ENCODE results near the gene DHRS7B.
"Not testable (repeated sequence)": the region's sequence is repeated elsewhere in the genome, so short reads cannot be mapped to it uniquely, and the experiment has no call there.

The DHRS7B gene

DNA sequence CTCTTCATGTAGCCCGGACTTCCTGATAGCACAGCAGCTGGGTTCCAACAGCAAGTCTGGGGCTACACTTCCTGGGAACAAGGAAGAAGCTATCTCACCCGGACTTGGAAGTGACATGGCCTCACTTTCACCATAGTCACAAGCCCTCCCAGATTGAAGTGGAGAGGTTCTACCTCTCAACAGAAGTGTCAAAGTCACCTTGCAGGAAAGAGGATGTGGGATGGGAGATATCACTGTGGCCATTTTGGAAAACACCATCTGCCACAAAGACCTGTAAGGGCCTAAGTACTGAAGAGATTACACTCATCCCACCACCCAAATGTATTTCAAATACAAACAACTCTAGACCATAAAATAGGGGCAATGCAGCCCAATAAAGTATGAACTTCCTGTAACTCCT lies 29.9 kb upstream of the DHRS7B start:
- Histone ChIP-seq H3K4me1 (ENCODE audit: insufficient read depth, low read length) (no peaks in the 10 kb centered on the region), H3K9me3 (ENCODE audit: low read length) (no peaks in the 10 kb centered on the region), H3K36me3 (ENCODE audit: insufficient read depth, low read length) (no peaks in the 10 kb centered on the region), H2AFZ (ENCODE audit: low read depth, low read length) (no peak overlapping the region), H3K4me3 (ENCODE audit: low read length) (no peak overlapping the region), H3K27me3 (ENCODE audit: insufficient read depth, low read length) (no peaks in the 10 kb centered on the region)

DNA sequence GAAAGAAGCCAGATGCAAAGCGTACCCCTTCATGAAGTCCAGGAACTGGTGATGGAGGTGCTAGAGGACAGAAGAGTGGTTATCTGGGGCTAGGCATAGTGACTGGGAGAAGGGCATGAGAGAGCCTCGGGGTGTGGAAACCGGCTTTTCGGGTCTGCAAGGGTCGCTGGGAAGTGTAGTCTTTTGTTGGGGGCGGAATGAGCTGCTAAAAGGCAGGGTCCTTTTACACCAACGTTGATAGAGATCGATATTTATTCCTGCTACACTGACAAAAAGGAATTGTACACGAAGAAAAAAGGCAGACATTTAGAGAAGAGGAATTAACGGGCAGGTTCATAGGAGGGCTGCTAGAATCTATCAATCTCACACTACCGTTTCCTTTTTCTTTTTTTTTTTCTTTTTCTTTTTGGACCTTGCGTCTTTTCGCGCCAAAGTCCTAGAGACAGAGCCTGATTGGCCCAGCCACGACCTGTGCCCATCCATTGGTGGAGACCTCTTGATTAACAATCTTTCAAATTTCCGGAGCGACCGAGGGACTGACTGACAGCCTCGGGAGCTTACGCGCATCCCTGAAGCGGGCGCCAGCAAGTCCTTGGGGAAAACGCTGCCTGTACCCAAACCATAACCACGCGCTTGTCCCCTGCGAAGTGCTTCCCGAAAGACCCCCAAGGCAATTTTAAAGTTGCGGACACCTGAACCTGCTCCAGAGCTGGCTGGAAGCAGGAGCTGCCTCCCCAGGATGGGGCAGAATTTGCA lies 27.7 kb upstream of the DHRS7B start:
- H3K36me3 ChIP-seq (ENCODE audit: insufficient read depth, low read length), result no peaks in the 10 kb centered on the region
- no peaks in the 10 kb centered on the region for H3K4me1 ChIP-seq (ENCODE audit: insufficient read depth, low read length)
- peak overlapping the region; percentile 86 for H2AFZ ChIP-seq (ENCODE audit: low read depth, low read length)
- no peaks in the 10 kb centered on the region for H3K9me3 ChIP-seq (ENCODE audit: low read length)
- H3K4me3 ChIP-seq (ENCODE audit: low read length), result peak overlapping the region; percentile 72
- no peaks in the 10 kb centered on the region for H3K27me3 ChIP-seq (ENCODE audit: insufficient read depth, low read length)

DNA sequence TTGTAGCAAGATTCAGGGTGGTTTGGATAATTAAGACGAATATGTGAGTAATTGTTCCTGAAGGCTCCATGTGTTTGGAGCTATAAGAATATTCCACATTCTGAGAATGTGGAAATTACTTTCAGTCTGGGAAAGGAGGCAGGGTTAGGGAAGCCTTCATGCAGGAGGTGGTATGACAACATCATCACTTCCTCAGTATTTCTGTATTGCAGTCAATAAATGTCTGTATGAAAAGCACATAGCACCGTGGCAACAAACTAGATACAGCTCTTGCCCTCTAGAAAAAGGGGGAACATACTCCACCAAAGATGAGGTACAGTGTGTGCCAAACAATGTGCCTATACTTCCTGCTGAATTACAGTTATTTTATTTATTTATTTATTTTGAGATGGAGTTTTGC lies 26.1 kb upstream of the DHRS7B start:
- Histone ChIP-seq H3K4me3 (ENCODE audit: low read length) (no peak overlapping the region), H2AFZ (ENCODE audit: low read depth, low read length) (no peak overlapping the region), H3K4me1 (ENCODE audit: insufficient read depth, low read length) (no peaks in the 10 kb centered on the region), H3K9me3 (ENCODE audit: low read length) (no peaks in the 10 kb centered on the region), H3K27me3 (ENCODE audit: insufficient read depth, low read length) (no peaks in the 10 kb centered on the region), H3K36me3 (ENCODE audit: insufficient read depth, low read length) (no peaks in the 10 kb centered on the region)

DNA sequence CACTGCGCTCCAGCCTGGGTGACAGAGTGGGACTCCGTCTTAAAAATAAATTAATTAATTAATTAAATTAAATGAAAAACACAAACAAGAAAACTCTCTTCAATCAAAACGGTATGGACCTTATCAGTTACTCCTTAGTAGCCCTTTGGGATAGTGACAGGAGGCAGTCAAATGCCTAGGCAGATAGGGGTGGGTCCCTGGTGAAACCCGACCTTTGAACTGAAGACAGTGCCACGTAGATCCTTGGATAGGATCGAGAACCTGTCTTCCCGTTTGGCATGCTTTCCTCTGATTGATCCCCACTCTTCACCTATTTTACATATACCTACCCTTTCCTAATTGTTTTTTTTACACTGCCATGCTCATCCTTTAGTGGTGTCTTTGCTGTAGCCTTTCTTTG lies 22.2 kb upstream of the DHRS7B start:
- no peaks in the 10 kb centered on the region for H3K9me3 ChIP-seq (ENCODE audit: low read length)
- no peaks in the 10 kb centered on the region for H3K4me1 ChIP-seq (ENCODE audit: insufficient read depth, low read length)
- no peak overlapping the region for H3K4me3 ChIP-seq (ENCODE audit: low read length)
- H3K36me3 ChIP-seq (ENCODE audit: insufficient read depth, low read length), result no peaks in the 10 kb centered on the region
- no peak overlapping the region for H2AFZ ChIP-seq (ENCODE audit: low read depth, low read length)
- no peaks in the 10 kb centered on the region for H3K27me3 ChIP-seq (ENCODE audit: insufficient read depth, low read length)

DNA sequence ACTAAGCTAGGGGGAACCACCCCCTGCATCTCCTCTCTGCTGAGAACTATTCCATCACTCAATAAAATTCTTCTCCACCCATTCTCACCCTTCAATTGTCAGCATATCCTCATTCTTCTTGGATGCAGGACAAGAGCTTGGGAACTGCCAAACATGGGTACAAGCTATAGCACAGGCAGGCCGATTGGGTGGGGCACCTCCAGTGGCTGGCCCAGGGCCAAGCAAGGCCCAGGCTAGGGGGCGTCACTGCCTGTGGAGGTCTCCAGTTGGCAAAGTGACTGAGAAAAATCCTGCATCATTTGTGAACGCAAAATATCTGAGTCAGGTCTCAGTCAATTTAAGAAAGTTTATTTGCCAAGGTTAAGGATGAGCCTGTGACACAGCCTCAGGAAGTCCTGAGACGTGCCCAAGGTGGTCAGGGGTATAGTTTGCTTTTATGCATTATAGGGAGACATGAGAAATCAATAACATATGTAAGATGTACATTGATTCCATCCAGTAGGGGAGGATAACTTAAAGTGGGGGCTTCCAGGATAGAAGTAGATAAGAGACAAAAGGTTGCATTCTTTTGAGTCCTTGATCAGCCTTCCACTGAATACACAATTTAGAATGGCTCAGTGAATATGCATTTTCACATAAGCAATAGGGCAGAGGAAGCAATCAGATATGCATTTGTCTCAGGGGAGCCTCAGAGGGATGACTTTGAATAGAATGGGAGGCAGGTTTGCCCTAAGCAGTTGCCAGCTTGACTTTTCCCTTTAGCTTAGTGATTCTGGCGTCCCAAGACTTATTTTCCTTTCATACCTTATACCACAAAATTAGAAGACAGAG lies 21.5 kb upstream of the DHRS7B start:
- H2AFZ ChIP-seq (ENCODE audit: low read depth, low read length), result no peak overlapping the region
- H3K27me3 ChIP-seq (ENCODE audit: insufficient read depth, low read length), result no peaks in the 10 kb centered on the region
- H3K4me1 ChIP-seq (ENCODE audit: insufficient read depth, low read length), result no peaks in the 10 kb centered on the region
- no peaks in the 10 kb centered on the region for H3K9me3 ChIP-seq (ENCODE audit: low read length)
- H3K36me3 ChIP-seq (ENCODE audit: insufficient read depth, low read length), result no peaks in the 10 kb centered on the region
- H3K4me3 ChIP-seq (ENCODE audit: low read length), result no peak overlapping the region

DNA sequence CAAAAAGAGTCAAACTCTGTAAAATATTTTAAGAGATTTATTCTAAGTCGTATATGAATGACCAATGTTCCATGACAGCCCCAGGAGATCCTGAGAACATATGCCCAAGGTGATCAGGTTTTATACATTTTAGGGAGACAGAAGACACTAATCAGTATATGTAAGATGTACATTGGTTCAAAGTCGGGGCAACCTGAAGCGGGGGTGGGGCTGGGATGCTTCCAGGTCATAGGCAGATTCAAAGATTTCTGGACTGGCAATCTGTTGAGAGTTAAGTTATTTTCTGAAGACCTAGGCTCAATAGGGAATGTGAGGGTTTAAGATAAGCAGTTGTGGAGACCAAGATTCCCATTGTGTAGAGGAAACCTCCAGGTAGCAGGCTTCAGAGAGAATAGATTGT lies 20.4 kb upstream of the DHRS7B start:
- H3K9me3 ChIP-seq (ENCODE audit: low read length), result no peaks in the 10 kb centered on the region
- no peaks in the 10 kb centered on the region for H3K27me3 ChIP-seq (ENCODE audit: insufficient read depth, low read length)
- H2AFZ ChIP-seq (ENCODE audit: low read depth, low read length), result no peak overlapping the region
- no peak overlapping the region for H3K4me3 ChIP-seq (ENCODE audit: low read length)
- H3K4me1 ChIP-seq (ENCODE audit: insufficient read depth, low read length), result no peaks in the 10 kb centered on the region
- no peaks in the 10 kb centered on the region for H3K36me3 ChIP-seq (ENCODE audit: insufficient read depth, low read length)

DNA sequence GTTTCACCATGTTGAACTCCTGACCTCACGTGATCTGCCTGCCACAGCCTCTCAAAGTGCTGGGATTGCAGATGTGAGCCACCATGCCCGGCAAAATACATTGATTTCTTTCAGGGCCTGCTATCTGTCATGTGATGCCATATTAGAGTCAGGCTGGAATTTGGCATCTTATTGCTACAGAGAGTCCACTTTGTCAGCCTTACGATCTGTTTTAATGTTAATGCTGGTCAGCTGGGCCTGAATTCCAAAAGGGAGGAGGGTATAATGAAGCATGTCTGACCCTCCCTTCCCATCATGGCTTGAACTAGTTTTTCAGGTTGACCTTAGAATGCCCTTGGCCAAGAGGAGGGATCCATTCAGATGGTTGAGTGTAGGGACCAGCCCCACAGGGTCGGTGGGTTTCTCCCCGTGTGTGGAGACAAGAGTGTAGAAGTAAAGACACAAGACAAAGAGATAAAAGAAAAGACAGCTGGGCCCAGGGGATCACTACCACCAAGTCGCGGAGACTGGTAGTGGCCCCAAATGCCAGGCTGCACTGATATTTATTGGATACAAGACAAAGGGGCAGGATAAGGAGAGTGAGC lies 19.6 kb upstream of the DHRS7B start:
- H3K4me1 ChIP-seq (ENCODE audit: insufficient read depth, low read length); H3K36me3 ChIP-seq (ENCODE audit: insufficient read depth, low read length); H3K9me3 ChIP-seq (ENCODE audit: low read length); H3K27me3 ChIP-seq (ENCODE audit: insufficient read depth, low read length); H2AFZ ChIP-seq (ENCODE audit: low read depth, low read length); H3K4me3 ChIP-seq (ENCODE audit: low read length): not testable (repeated sequence)

DNA sequence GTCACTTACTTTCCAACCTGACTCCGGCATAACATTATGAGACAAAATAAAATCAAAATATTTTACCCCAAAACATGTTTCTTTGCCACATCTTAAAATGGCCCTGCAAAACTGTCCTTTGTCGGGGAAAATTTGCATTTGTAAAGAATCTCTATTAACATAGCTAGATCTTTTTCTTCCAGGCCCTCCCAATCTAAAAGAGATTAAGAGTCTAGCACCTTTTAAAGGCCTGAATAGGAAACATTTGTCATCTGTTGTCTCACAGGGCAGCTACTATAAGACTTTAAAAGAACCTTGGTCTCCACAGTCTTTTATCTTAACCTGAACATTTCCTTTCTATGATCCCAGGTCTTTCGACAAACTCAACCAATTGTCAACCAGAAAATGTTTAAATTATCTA lies 18.1 kb upstream of the DHRS7B start:
- H3K4me3 ChIP-seq (ENCODE audit: low read length), result no peak overlapping the region
- no peaks in the 10 kb centered on the region for H3K9me3 ChIP-seq (ENCODE audit: low read length)

DNA sequence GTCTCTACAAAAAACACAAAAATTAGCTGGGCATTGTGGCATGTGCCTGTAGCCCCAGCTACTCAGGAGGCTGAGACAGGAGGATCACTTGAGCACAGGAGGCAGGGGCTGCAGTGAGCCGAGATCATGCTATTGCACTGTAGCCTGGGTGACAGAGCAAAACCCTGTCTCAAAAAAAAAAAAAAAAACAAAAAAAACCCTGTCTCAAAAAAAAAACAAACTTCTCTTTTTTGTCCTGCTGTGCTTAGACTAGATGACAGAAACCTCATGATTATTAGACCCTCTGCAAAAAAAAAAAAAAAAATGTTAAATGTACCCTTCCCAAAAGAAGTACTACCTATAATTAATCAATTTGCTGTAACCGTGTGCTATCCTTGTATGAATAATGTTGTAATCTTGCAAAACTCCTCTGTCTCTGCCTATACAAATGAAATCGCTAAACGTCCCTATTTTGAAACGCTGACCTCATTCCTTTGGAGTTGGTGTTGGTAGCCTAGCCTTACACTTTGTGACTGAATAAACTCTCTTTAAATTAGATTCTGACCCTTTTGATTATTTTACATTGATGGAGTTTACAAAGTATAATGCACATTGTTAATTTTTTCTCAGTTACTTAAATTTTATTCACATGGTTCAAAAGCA lies 13.6 kb upstream of the DHRS7B start:
- Histone ChIP-seq H3K4me1 (ENCODE audit: insufficient read depth, low read length) (no peaks in the 10 kb centered on the region), H3K36me3 (ENCODE audit: insufficient read depth, low read length) (no peaks in the 10 kb centered on the region), H3K9me3 (ENCODE audit: low read length) (no peaks in the 10 kb centered on the region), H3K27me3 (ENCODE audit: insufficient read depth, low read length) (peaks cover 22% of the 10 kb centered on the region), H2AFZ (ENCODE audit: low read depth, low read length) (no peak overlapping the region), H3K4me3 (ENCODE audit: low read length) (no peak overlapping the region)

More for the DNA sequence above, 18.1 kb upstream of the DHRS7B start:
- Histone ChIP-seq H3K4me1 (ENCODE audit: insufficient read depth, low read length) (no peaks in the 10 kb centered on the region), H2AFZ (ENCODE audit: low read depth, low read length) (no peak overlapping the region), H3K27me3 (ENCODE audit: insufficient read depth, low read length) (no peaks in the 10 kb centered on the region), H3K36me3 (ENCODE audit: insufficient read depth, low read length) (no peaks in the 10 kb centered on the region)

DNA sequence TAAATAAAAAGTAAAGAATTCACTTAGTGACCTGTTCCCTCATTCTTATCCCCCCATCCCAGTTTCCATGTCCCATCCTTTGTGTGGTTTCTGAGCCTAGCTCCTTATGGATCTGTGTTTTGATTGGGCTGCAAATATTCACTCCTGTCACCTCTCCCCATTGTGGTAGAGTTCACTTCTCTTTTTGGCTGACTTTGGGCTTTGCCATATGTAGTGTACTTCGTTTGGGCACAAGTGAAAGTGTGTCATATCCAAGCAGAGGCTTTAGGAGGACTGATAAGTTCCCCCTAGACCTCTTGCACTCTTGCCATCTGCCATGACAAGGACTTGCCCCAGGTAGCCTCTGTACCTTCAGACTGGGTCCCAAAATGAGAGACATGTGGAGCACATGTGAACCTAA lies 13.0 kb upstream of the DHRS7B start:
- H2AFZ ChIP-seq (ENCODE audit: low read depth, low read length), result no peak overlapping the region
- H3K9me3 ChIP-seq (ENCODE audit: low read length), result no peaks in the 10 kb centered on the region
- H3K27me3 ChIP-seq (ENCODE audit: insufficient read depth, low read length), result peaks cover 25% of the 10 kb centered on the region
- no peaks in the 10 kb centered on the region for H3K36me3 ChIP-seq (ENCODE audit: insufficient read depth, low read length)
- no peaks in the 10 kb centered on the region for H3K4me1 ChIP-seq (ENCODE audit: insufficient read depth, low read length)
- no peak overlapping the region for H3K4me3 ChIP-seq (ENCODE audit: low read length)

DNA sequence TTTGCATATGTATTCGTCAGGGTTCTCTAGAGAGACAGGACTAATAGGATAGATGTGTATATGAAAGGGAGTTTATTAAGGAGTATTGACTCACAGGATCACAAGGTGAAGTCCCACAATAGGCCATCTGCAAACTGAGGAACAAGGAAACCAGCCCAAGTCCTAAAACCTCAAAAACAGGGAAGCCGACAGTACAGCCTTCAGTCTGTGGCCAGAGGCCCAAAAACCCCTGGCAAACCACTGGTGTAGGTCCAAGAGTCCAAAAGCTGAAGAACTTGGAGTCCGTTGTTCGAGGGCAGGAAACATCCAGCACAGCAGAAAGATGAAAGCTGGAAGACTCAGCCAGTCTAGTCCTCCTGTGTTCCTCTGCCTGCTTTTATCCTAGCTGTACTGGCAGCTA lies 12.0 kb upstream of the DHRS7B start:
- H3K9me3 ChIP-seq (ENCODE audit: low read length); H3K36me3 ChIP-seq (ENCODE audit: insufficient read depth, low read length); H3K4me1 ChIP-seq (ENCODE audit: insufficient read depth, low read length); H3K4me3 ChIP-seq (ENCODE audit: low read length); H2AFZ ChIP-seq (ENCODE audit: low read depth, low read length): not testable (repeated sequence)
- peaks cover 25% of the 10 kb centered on the region for H3K27me3 ChIP-seq (ENCODE audit: insufficient read depth, low read length)

DNA sequence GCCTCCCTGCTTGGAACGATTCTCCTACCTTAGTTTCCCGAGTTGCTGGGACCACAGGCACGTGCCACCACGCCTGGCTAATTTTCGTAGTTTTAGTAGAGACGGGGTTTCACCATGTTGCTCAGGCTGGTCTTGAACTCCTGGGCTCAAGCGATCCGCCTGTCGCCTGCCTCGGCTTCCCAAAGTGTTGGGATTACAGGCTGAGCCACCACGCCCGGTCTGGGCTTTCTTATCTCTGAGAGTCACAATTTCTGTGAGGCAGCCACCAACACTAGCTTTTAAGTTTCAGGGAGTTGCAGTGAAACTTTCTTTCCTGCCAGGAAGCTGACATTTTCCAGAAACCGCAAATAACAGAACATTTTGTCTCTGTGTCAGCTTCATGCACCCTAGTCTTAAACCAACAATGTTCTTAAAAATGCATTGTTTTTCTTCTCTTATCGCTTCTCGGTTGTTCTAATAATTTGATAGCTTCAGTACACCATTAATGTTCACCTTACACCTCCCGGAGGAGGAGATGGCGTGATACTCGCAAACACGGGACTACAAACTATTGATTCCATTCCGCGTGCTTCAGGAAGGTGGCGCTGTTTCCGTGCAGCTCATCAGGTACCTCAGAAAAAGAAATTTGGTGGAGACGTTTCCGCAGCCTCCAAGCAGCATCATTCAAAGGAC lies 7.4 kb upstream of the DHRS7B start:
- H3K4me1 ChIP-seq (ENCODE audit: insufficient read depth, low read length), result no peaks in the 10 kb centered on the region
- H2AFZ ChIP-seq (ENCODE audit: low read depth, low read length), result no peak overlapping the region
- H3K27me3 ChIP-seq (ENCODE audit: insufficient read depth, low read length), result peaks cover 25% of the 10 kb centered on the region
- H3K4me3 ChIP-seq (ENCODE audit: low read length), result no peak overlapping the region
- no peaks in the 10 kb centered on the region for H3K9me3 ChIP-seq (ENCODE audit: low read length)
- no peaks in the 10 kb centered on the region for H3K36me3 ChIP-seq (ENCODE audit: insufficient read depth, low read length)

DNA sequence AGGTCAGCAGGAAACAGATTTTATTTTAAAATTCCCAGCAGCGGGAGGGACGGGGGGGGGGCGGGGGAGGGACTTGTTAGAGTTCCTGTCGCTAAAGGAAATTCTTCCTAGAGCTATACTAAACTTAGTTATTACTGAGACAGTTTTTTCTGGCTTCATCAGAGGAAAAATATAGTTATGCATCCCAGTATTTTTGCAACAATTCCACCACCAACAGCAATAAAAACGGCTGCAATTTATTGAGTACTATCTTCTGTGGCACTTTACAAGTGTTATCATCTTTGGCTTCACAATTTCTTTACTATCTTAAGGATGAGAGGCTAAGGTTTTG lies 6.9 kb upstream of the DHRS7B start:
- H3K4me3 ChIP-seq (ENCODE audit: low read length), result no peak overlapping the region
- no peaks in the 10 kb centered on the region for H3K9me3 ChIP-seq (ENCODE audit: low read length)
- H3K27me3 ChIP-seq (ENCODE audit: insufficient read depth, low read length), result peaks cover 24% of the 10 kb centered on the region
- no peaks in the 10 kb centered on the region for H3K36me3 ChIP-seq (ENCODE audit: insufficient read depth, low read length)
- no peak overlapping the region for H2AFZ ChIP-seq (ENCODE audit: low read depth, low read length)
- no peaks in the 10 kb centered on the region for H3K4me1 ChIP-seq (ENCODE audit: insufficient read depth, low read length)

All from neuron (in vitro differentiated cells).